NCI-H128 (cell line): ENCODE data around the gene RAD23A.
"Not testable (repeated sequence)": the region's sequence is repeated elsewhere in the genome, so short reads cannot be mapped to it uniquely, and the experiment has no call there.

ENCODE experiments used
- DNase-seq: peaks from one replicate; lab custom pipeline; 2025; ENCODE audit not compliant: unreplicated experiment; lab: John Stamatoyannopoulos, UW

The RAD23A gene

GRCh38 chr19:12945479-12946091, at the start of gene RAD23A:
Gene RAD23A, plus strand, starts transcription at chr19:12945862. Its CDS starts 87 bp downstream, at chr19:12945949.
- DNase-seq = peak; percentile 97

GRCh38 chr19:12896460-12896859, 49.2 kb upstream of the RAD23A start:
- DNase-seq = no peak

DNA sequence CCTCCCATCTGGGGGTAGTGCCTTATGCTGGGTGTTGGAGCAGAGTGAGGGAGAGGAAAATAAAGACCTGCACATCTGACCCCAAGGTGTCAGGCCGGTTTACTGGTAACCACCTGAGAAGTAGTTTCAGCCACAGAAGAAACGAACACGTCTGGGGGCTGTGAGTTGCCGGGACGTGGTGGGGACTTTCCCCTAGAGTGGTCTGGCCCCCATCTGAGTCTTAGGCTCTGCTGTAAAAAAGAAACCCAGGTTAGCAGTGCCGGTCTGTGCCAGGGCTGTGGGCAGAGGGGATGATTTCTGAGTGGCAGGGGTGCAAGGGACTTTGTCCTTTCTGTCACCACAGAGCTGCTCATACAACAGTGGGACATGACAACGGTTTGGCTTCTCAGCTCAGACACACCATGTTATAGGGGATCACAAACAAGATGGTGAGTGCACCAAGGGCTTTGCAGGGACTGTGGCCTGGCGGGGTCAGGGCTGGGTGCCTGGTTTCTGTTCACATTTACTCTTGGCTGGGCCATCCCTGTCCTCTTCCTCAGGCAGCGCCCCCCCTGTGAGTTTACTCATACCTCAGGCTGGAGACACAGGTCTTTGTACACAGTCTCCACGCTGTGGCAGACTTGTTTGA, 45.7 kb upstream of the RAD23A start:
- no peak for DNase-seq

DNA sequence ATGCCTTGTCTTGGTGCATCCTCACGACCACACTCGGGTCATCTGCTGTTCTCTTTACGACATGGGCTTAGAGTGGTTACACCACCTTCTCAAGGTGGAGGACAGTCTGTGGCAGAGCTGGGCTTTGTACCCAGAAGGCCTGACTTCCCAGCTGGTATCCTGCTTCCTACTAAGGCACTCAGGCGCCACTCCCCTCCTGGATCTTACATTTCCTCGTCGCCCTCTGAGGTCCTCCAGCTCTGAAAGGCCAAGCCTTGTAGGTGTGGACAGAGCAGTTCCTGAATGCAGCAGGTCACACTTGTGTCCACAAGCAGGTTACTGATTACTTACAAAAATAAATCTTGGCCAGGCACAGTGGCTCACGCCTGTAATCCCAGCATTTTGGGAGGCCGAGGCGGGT, 38.5 kb upstream of the RAD23A start:
- DNase-seq = no peak

DNA sequence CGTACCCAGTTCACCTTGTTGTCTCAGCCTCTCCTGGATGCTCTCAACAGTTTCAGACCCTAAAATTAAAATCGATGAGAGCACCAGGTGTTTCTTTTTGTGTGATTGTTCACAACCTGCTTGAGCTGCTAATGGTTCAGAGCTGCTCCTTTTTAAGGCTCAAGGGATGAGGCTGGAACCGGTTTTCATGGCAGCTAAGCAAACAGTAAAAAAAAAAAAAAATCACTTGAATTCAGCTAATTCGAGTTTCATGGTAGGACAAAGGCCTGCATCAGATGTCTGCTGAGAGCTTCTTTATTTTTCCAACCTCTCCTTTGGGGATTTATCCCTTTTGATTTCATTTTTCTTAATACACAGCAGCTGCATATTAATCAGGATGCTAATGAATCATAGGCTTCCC, 33.1 kb upstream of the RAD23A start:
- peak; percentile 74 for DNase-seq

DNA sequence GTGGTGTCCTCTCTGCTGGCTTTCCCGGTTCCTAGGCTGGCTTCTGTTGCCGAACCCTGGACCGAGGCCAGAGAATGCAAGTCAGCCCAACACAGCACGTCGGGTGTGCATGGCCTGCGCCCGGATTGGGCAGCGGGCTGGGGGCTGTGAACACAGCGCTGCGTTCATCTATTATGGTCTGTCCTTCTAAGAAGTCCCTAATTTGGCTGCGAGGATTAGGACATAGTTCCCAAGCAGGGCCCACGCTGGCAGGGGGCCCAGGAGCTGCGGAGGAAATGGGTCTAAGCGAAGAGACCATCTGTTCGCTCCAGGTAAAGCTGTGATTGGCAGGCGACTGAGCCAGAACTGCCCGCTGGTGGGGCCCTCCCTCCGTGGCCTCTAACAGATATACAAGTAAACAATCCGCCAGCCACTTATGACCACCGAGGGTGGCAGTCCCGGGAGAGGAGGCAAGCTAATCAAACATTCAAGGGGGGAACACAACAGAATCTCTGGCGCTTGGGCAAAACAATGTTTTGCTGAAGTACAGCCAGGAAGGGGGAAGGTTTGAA, 32.6 kb upstream of the RAD23A start:
- peak; percentile 96 for DNase-seq

- peak; percentile 53 for DNase-seq
Measured at GRCh38 chr19:12913851-12914690, 31.6 kb upstream of the RAD23A start.

DNA sequence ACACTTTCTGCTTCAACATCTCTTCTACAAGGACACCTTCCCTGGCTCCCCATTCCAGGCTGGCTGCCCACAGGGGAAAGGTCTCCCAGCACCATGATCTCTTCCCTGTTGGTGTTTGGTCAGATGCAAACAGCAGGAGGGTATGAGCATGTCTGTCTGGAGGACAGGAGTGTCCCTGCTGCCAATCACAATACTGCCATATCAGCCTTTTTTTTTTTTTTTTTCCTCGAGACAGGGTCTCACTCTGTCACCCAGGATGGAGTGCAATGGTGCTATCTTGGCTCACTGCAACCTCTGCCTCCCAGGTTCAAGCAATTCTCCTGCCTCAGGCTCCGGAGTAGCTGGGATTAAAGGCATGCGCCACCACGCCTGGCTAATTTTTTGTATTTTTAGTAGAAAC, 29.8 kb upstream of the RAD23A start:
- not testable (repeated sequence) for DNase-seq

GRCh38 chr19:12918253-12918652, 27.4 kb upstream of the RAD23A start:
- no peak for DNase-seq

DNA sequence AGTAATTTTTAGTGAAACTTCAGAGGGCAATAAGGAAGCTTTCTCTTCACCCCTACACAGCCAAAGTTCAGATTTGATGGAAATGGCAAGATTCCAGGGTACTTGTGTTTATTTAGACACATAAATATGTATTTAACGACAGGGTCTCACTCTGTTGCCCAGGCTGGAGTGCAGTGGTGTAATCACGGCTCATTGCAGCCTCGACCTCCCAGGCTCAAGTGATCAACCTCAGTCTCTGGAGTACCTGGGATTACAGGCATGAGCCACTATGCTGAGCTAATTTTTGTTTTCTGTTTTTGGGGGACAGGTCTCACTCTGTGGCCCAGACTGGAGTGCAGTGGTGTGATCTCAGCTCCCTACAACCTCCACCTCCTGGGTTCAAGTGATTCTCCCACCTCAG, 24.6 kb upstream of the RAD23A start:
- DNase-seq = no peak

DNA sequence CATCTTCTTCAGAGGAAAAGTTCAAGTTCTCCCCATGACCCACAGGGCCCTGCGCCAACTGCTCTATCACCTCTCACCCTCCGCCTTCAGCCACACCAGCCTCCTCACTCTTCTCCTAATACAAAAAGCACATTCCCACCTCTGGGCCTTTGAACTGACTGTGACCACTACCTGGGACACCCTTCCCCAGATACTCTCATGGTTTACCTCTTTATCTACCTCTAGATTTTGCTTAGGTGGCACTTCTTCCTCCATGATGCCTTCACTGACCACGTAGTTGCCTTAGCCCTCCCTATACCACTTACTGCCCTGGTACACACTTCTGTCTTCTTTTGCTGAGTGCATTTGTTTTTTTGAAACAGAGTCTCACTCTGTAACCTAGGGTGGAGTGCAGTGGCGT, 22.7 kb upstream of the RAD23A start:
- DNase-seq = no peak

- DNase-seq = no peak
Measured at GRCh38 chr19:12924621-12925310, 20.9 kb upstream of the RAD23A start.

GRCh38 chr19:12930002-12930645, 15.5 kb upstream of the RAD23A start:
- DNase-seq = no peak

DNA sequence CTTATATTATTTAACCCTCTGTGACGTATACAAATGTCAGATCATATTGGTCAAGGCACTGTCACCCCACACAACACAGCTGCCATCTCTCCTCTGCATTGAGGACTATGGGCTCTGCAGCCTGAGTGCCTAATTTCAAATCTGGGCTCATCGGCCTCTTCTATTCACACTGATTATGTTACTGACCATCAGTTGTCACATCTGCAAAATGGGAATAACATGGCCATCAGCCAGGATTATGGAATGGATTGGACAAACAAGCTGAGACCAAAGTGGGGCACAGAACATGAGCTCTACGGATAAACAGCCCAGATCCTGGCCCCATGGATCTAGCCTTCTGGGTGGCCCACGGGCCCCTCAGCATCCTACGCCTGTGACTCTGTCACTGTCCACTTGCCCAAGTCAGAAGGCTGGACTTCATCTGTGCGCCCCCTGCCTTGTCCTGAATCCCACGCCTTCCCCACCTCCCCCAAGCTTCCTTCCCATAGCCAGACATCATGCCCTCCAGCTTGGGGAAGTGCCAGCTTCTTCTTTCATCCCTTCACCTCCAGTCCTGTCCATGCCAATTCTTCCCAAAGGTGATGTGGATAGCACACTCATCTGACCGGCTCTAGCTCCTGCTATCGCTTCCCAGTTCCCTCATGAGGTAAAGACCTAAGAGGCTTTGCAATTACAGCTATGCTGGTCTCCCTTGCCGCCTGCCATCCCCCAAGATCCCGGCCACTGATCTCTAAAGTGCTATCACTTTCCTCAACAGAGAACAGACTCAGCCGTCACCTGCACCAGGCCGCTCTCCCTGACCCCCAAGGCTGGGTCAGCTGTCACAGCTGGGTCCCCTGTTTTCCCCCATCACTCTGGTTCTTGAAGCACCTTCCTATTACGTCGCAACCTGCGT, 13.0 kb upstream of the RAD23A start:
- DNase-seq = no peak

- peak; percentile 77 for DNase-seq
Measured at GRCh38 chr19:12933287-12934072, 12.2 kb upstream of the RAD23A start, which contains the start of gene FARSA. Gene FARSA, minus strand, starts transcription at chr19:12933711. Its CDS starts 15 bp downstream, at chr19:12933696.

DNA sequence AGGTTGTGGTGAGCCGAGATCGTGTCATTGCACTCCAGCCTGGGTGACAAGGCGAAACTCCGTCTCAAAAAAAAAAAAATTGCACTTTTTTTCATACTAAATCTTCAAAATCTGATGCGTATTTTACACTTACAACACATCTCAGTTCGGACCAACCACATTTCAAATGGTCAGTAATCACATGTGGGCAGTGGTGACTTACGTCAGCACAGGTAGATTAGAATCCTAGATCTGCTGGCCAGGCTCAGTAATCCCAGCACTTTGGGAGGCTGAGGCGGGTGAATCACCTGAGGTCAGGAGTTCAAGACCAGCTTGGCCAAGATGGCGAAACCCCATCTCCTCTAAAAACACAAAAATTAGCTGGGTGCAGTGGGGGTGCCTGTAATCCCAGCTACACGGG, 10.6 kb upstream of the RAD23A start:
- DNase-seq = no peak

DNA sequence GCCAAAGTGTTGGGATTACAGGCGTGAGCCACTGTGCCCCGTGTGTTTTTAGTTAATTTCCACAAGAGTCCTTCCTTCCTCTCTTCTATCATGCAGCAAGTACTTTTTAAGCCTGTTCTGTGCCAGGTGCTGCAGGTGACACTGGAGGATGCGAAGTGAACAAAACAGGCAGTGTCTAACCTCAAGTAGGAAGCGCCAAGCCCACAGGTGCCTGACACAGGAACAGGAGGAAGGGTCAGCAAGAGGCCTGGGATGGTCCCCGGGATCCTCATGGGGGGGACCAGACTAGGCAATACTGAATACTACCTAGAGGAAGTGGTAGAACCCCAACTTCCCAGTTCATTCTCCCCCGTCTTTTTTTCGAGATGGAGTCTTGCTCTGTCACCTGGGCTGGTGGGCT, 9.1 kb upstream of the RAD23A start:
- no peak for DNase-seq

- DNase-seq = peak; percentile 27
Measured at GRCh38 chr19:12937093-12937926, 8.4 kb upstream of the RAD23A start.
